Urinary bladder (tissue), 4 donors: Measurements from ENCODE around the gene GSTT4. TPM values are rescaled to one million over a fixed set of nuclear protein-coding genes. Genes with fewer than 3 reads are reported as not detected.
A peak's percentile ranks its signal among the peaks of the same experiment; 100 is the strongest.
"Not testable (repeated sequence)": the region's sequence is repeated elsewhere in the genome, so short reads cannot be mapped to it uniquely, and the experiment has no call there.

ENCODE experiments used
- DNase-seq: peaks from one replicate; pipeline ENCODE4 v3.0.0-alpha.2; 2015; ENCODE audit errors: extremely low spot score
- H3K27ac ChIP-seq: one replicate; pipeline ENCODE4 v1.5.1; 2013; ENCODE audit warnings: low read depth, mild to moderate bottlenecking, moderate library complexity
- H3K36me3 ChIP-seq: one replicate; pipeline ENCODE4 v1.6.1; 2013; ENCODE audit warnings: mild to moderate bottlenecking, moderate library complexity; ENCODE audit not compliant: insufficient read depth
- H3K4me1 ChIP-seq: one replicate; pipeline ENCODE4 v1.6.1; 2013; ENCODE audit warnings: mild to moderate bottlenecking, moderate library complexity; ENCODE audit not compliant: insufficient read depth
- H3K4me3 ChIP-seq: one replicate; pipeline ENCODE4 v1.5.1; 2013; ENCODE audit warnings: low read depth, low read length
- whole genome bisulfite sequencing: extraction: QIAGEN DNeasy Blood & Tissue Kit; methylation state at CpG from one replicate; pipeline ENCODE4 v1.1.7; 2013; 5-methylcytosine and 5-hydroxymethylcytosine counted together
- polyA plus RNA-seq: library from polyadenylated mRNA; stranded (reverse); fragments of 200-250 nt; gene quantifications from one replicate; pipeline ENCODE4 v1.2.3, GENCODE V29; 2013
- total RNA-seq: library from RNA; depleted of rRNA; stranded (reverse); fragments of >200 nt; gene quantifications from one replicate; pipeline ENCODE4 v1.2.3, GENCODE V29; 2014
- donor health status: healthy with polysubstance abuse.
- donor health status: healthy.

GSTT4 gene
- total and polyA plus RNA-seq, 2 donors: not detected

DNA sequence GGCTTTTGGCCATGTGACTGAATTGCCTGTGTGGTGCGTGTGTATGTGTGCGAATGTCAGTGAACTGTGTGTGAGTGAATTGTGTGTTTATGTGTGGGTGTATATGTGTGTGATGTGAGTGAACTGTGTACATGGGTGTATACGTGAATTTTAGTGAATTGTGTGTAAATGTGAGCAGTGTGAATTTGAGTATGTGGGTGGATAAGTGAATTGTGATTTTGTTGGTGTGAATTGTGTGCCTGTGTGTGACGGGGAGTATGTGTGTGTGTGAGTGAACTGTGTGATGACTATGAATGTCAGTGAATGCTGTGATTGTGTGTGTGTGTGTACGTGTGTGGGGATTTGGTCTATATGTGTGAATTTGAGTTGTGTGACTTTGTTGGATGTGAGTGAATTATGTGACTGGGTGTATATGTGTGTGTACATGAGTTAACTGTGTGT lies 35.0 kb downstream of the GSTT4 start:
- DNase-seq: no peak
- Histone ChIP-seq H3K27ac (no peak overlapping the region), H3K4me1 (no peaks in the 10 kb centered on the region), H3K4me3 (no peak overlapping the region), H3K36me3 (peaks cover 3% of the 10 kb centered on the region)
- WGBS: 76% methylated on average over 5 of the region's 5 CpGs

GRCh38 chr22:23969071-23969470 lies 36.2 kb downstream of the GSTT4 start:
- no peak overlapping the region for H3K27ac ChIP-seq
- no peak for DNase-seq
- peaks cover 3% of the 10 kb centered on the region for H3K36me3 ChIP-seq
- 89% methylated on average over 3 of the region's 3 CpGs for WGBS
- no peaks in the 10 kb centered on the region for H3K4me1 ChIP-seq
- H3K4me3 ChIP-seq: no peak overlapping the region

GRCh38 chr22:23966568-23966967 lies 38.7 kb downstream of the GSTT4 start, which contains the start of gene DDTL:
TSS of gene DDTL (plus strand) at chr22:23966888. CDS start at chr22:23966915, 27 bp downstream.
- H3K4me3 ChIP-seq, DNase-seq, H3K36me3 ChIP-seq, H3K27ac ChIP-seq, H3K4me1 ChIP-seq: not testable (repeated sequence)
- no CpG with 5 or more reads among the region's 30 CpGs for WGBS

DNA sequence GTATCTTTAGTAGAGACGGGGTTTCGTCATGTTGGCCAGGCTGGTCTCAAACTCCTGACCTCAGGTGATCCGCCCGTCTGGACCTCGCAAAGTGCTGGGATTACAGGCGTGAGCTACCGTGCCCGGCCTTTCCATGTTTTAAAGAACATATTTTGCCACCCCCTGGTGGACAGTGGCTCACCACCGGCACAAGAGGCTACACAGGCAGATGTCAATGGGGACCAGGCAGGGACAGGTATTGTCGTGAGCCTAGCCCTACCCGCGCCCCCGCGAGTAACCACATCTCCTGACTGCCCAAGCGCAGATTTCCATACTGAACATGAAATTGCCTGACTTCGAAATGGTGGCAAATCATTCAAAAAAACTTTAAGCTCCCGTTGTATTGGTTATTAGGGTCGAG lies 39.2 kb downstream of the GSTT4 start:
- not testable (repeated sequence) for H3K4me1 ChIP-seq, H3K27ac ChIP-seq, H3K36me3 ChIP-seq, H3K4me3 ChIP-seq, DNase-seq
- WGBS: no CpG with 5 or more reads among the region's 18 CpGs

DNA sequence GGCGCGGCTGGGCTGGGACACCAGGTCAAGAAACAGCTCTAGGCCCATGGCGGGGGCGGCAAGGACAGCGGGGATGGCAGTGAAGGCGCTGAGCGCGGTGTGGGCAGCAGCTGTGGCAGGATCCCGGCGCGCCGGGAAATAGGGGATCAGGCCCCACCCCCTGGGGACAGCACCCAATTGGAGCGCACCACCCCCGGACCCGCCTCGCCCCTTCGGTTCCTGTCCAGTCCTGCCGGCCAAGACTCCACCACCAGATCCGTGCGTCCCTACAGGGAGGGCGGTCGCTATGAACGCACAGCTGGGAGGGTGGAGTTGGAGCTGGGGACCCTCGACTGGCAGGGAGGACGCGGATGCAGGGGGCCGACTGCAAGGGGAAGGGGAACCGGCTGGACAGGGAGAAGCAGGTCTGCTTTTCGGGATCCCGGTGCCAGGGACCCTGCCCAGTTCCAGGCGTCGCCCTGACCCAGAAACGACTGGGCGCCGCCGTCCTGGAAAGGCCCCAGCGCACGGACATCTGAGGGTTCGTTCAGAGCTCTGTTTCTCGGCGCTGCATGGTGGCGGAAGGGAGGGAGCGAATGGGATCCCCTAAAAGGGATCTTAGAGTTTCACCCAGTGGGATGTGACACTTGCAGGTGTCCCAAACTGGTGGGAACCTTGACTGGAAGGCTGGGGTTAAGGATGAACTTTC lies 44.0 kb downstream of the GSTT4 start, which contains the start of gene GSTT2B:
TSS of gene GSTT2B (minus strand) at position 112 of the 688 bp plus-strand sequence. CDS start at position 48, 64 bp downstream.
- not testable (repeated sequence) for H3K4me1 ChIP-seq, H3K4me3 ChIP-seq, DNase-seq, H3K27ac ChIP-seq, H3K36me3 ChIP-seq
- WGBS: no CpG with 5 or more reads among the region's 43 CpGs

DNA sequence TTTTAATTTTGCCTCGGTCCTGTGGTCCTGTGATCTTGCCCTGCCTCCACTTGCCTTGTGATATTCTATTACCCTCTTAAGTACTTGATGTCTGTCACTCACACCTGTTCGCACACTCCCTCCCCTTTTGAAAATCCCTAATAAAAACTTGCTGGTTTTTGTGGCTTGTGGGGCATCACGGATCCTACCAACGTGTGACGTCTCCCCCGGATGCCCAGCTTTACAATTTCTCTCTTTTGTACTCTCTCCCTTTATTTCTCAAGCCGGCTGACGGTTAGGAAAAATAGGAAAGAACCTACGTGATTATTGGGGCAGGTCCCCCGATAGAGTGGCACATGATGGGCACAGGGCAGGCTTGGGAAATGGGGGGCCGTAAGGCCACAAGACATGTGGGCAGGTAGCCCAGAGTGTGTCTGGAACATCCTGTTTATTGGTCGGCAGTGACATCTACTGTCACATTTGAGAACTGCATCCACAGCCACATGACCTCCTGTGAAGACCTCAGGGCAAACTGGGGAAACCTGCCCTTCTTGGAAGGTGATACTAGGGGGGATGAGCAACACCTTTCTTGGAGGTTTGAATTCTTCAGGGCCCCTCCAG lies 48.9 kb downstream of the GSTT4 start:
- H3K27ac ChIP-seq, H3K36me3 ChIP-seq, H3K4me3 ChIP-seq, H3K4me1 ChIP-seq: not testable (repeated sequence)
- peak; percentile 36 for DNase-seq
- WGBS: 23% methylated on average over 12 of the region's 12 CpGs

- H3K27ac ChIP-seq, H3K4me1 ChIP-seq, H3K36me3 ChIP-seq, H3K4me3 ChIP-seq, DNase-seq: not testable (repeated sequence)
- 66% methylated on average over 6 of the region's 8 CpGs for WGBS
Observed at GRCh38 chr22:23955886-23956285, 49.4 kb downstream of the GSTT4 start.

DNA sequence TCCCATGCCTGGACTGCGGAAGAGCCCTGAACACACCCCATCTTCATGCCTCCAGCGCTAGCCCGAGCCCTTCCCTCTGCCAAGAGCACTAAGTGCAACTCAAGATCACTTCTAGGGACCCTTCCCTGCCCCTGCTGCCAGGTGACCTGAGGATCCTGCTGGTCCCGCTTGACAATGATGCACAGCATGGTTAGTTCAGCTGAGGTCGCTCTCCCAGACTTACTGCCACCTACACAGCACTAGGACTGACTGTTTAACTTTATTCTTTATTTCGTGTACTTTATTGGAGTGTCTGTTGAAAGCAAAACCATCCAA lies 50.3 kb downstream of the GSTT4 start:
- not testable (repeated sequence) for H3K4me3 ChIP-seq, H3K27ac ChIP-seq, DNase-seq, H3K36me3 ChIP-seq, H3K4me1 ChIP-seq
- 74% methylated on average over 6 of the region's 6 CpGs for WGBS

DNA sequence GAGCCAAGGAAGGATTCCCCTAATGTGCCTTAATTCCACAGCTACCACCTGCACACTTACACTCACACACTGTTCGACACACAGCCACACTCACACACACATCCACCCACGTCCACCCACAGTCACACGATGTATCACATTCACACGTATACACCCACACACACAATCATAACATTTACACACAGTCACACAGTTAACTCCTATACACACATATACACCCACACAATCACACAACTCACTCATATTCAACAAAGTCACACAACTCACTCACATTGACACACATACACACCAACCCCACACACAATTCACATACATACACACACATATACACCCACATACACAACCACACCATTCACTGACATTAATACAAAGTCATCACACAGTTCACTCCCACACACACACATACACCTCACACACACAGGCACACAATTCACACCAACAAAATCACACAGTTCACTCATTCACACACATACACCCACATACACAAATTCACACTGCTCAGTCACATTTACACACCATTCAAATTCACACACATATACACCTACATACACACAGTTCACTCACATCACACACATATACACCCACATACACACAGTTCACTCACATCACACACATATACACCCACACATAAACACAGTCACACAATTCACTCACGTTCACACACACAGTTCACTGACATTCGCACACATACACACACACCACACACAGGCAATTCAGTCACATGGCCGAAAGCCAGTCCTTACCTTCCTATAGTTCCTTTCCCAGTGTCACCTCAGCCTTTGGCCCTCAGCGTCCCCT lies 50.9 kb downstream of the GSTT4 start:
- 84% methylated on average over 8 of the region's 8 CpGs for WGBS
- not testable (repeated sequence) for DNase-seq, H3K4me3 ChIP-seq, H3K4me1 ChIP-seq, H3K27ac ChIP-seq, H3K36me3 ChIP-seq

- H3K4me1 ChIP-seq, H3K36me3 ChIP-seq, H3K27ac ChIP-seq, H3K4me3 ChIP-seq, DNase-seq: not testable (repeated sequence)
- WGBS: 59% methylated on average over 4 of the region's 4 CpGs
Observed at GRCh38 chr22:23953485-23953884, 51.8 kb downstream of the GSTT4 start.

DNA sequence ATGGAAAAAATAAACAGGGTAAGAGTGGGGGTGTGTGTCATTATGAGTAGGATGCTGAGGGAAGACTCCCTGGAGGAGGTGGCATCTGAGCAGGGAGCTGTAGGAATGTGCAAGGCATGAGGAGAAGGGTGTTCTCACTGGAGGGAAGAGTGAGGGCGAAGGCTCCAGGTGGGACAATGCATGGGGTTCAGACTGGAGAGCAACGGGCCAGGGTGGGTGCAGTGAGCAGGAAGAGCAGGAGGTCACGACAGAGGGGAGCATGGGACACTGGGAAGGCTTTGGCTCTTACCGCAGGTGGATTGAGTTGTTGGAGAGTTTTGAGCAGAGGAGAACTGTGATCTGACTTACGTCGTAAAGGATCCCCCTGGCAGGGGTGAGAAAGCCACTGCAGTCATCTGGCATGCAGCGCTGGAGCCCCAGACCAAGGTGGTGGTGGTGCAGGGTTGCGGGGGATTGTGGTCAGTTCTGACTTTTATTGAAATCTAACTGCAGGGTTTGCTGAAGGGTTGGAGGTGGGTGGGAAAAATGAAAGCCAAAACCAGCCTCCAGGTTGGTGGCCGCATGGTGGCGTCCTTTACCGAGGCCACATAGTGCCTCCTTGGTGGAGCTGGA lies 52.4 kb downstream of the GSTT4 start:
- not testable (repeated sequence) for DNase-seq, H3K4me1 ChIP-seq, H3K36me3 ChIP-seq, H3K4me3 ChIP-seq, H3K27ac ChIP-seq
- WGBS: 74% methylated on average over 11 of the region's 11 CpGs

GRCh38 chr22:23951383-23951782 lies 53.9 kb downstream of the GSTT4 start:
- not testable (repeated sequence) for H3K4me1 ChIP-seq, DNase-seq, H3K4me3 ChIP-seq, H3K27ac ChIP-seq, H3K36me3 ChIP-seq
- 88% methylated on average over 2 of the region's 2 CpGs for WGBS

DNA sequence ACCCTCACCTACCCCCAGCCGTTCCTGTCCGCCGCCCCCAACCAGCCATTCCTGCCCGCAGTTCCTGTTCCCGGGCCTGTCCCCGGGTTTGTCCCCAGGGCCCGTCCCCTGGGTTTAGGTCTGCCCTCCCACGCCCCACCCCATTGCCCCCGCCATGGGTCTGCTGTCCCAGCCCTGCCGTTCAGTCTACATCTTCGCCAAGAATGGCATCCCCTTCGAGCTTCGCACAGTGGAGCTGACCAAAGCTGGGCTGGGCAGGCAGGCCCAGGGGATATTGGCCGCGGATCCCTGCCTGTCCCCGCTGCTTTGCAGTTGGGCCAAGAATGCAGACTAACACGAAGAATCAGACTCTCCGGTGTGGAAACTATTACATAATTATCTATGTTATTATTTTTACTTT lies 55.5 kb downstream of the GSTT4 start:
- H3K36me3 ChIP-seq, H3K4me3 ChIP-seq, DNase-seq: not testable (repeated sequence)

More for the DNA sequence above, 55.5 kb downstream of the GSTT4 start:
- not testable (repeated sequence) for H3K4me1 ChIP-seq, H3K27ac ChIP-seq
- WGBS: 89% methylated on average over 18 of the region's 18 CpGs
